ENCODE measurements around the gene GP5. TPM values are rescaled to one million over a fixed set of nuclear protein-coding genes. Genes with fewer than 3 reads are reported as not detected.

The GP5 gene
- total and polyA plus RNA-seq, 8 donors, result 0.15 to 1.00 (median 0.66) TPM

DNA sequence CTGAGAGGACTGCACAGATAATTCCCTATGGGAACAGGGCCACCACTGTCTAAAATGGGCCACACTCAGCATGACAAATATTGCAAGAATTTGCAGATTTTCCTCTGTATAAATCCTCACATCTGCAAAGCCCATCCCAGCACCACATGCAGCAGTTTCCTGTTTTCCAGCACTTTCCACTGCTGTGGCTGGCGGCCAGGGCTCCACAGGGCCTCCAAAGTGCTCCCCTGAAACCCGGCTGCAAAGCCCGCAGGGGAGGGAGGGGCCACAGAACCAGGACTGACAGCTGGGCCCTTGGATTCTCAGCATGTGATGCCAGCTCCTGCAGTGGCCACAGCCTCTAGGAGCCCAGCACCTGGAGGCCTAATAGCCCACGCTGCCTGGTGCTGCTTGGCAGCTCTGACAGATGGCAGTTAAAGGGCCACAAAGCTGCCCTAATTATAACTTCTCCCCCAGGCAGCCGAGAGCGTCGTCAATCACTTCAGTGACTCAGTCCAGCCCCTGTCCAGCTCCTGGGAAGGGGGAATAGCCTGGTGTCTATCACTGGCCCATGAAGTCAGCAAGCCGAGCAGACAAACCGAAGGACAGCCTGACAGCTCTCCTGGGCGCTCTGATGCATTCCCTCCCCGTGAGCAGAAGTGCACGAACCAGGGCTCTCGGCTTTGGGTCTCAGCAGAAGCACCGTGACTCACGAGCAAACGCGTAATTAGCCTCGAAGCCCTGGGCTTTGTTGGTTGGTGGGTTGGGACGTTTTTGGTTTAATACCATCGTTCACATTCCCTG is 34.2 kb downstream of the GP5 start:
- intact Hi-C loops (cut with DNase I), result no loop called here
- ATAC-seq (peak; percentile 50), DNase-seq (peak in 3 of 4 donors; percentile 52 to 64 (median 60))
- H3K36me3 ChIP-seq, result no peaks in the 10 kb centered on the region
- no peaks in the 10 kb centered on the region for H3K9me3 ChIP-seq
- peaks cover 0 to 24% of the 10 kb centered on the region in 2 donors for H3K27me3 ChIP-seq
- H3K4me3 ChIP-seq, result no peak overlapping the region
- TF ChIP-seq, protein P1, sequence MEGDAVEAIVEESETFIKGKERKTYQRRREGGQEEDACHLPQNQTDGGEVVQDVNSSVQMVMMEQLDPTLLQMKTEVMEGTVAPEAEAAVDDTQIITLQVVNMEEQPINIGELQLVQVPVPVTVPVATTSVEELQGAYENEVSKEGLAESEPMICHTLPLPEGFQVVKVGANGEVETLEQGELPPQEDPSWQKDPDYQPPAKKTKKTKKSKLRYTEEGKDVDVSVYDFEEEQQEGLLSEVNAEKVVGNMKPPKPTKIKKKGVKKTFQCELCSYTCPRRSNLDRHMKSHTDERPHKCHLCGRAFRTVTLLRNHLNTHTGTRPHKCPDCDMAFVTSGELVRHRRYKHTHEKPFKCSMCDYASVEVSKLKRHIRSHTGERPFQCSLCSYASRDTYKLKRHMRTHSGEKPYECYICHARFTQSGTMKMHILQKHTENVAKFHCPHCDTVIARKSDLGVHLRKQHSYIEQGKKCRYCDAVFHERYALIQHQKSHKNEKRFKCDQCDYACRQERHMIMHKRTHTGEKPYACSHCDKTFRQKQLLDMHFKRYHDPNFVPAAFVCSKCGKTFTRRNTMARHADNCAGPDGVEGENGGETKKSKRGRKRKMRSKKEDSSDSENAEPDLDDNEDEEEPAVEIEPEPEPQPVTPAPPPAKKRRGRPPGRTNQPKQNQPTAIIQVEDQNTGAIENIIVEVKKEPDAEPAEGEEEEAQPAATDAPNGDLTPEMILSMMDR (IDR thresholded peaks at IDR 0.05), result no peak
- no peaks in the 10 kb centered on the region for H3K4me1 ChIP-seq
- no peak overlapping the region for H3K27ac ChIP-seq

DNA sequence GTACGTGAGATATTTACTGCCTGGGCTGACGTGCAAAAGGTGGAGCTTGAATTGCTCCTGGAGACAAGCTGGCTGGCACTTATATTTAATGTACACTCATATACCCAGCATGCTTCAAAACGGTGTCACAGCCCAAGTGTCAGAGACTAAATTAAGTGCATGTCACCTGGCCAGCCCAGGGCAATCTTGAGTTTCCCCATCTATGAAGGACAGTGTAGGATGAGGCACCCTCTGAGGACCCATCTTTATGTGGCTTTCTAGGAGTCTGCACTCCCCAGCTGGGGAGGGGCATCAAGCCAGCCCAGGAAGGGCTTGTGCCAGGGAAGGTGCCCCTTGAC is 34.8 kb downstream of the GP5 start:
- Histone ChIP-seq H3K4me1 (no peaks in the 10 kb centered on the region), H3K27ac (no peak overlapping the region), H3K9me3 (no peaks in the 10 kb centered on the region), H3K27me3 (peaks cover 0 to 18% of the 10 kb centered on the region in 2 donors), H3K36me3 (no peaks in the 10 kb centered on the region), H3K4me3 (no peak overlapping the region)
- TF ChIP-seq, protein P1 (IDR thresholded peaks at IDR 0.05), result no peak
- intact Hi-C loops (cut with DNase I), result no loop called here
- ATAC-seq (no peak), DNase-seq (no peak)

DNA sequence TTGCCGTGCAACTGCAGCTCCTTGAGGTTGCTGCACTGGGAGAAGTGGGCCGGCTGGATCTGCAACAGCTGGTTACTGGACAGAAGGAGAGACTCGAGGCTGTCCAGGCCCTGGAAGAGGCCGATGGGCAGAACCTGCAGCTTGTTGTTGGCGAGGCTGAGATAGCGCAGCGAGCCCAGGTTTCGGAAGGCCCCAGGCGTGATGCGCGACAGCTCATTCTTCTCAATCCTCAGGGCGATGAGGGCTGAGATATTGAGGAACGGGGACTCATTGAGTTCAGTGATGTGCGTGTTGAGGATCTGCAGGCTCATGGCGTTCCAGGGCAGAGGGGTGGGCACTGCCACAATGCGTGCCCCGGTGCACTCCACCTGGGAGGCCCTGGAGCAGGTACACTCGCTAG is 38.5 kb downstream of the GP5 start:
- no peak for ATAC-seq

DNA sequence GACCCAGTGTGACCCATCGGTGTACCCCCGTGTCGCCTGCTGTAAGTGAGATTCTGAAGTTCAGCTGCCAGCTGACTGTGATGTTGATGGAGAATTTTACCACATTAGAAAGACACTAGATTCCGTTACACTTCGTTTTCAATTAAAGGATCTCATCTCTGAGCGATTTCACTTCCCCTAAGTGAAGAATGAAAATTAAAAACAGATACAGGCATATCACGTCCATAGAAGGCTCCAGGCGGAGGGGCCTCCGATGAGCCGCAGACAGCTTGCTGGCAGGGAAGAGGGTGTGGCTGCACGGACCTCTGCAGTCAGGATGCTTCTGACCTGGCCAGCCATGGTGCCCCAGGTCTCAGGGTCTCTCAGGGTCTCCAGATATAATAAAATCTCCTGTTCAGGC is 41.4 kb downstream of the GP5 start:
- H3K27ac ChIP-seq, result no peak overlapping the region
- H3K9me3 ChIP-seq, result no peaks in the 10 kb centered on the region
- intact Hi-C loops (cut with DNase I), result no loop called here
- TF ChIP-seq, protein P1 (IDR thresholded peaks at IDR 0.05), result no peak
- no peak overlapping the region for H3K4me3 ChIP-seq
- no peak for ATAC-seq
- no peaks in the 10 kb centered on the region for H3K36me3 ChIP-seq
- no peak for DNase-seq
- H3K4me1 ChIP-seq, result no peaks in the 10 kb centered on the region
- peaks cover 0 to 6% of the 10 kb centered on the region in 2 donors for H3K27me3 ChIP-seq

More for the DNA sequence above, 38.5 kb downstream of the GP5 start:
- Histone ChIP-seq H3K9me3 (no peaks in the 10 kb centered on the region), H3K4me3 (no peak overlapping the region), H3K27me3 (peaks cover 0 to 6% of the 10 kb centered on the region in 2 donors), H3K36me3 (no peaks in the 10 kb centered on the region), H3K27ac (no peak overlapping the region), H3K4me1 (no peaks in the 10 kb centered on the region)
- TF ChIP-seq, protein P1 (IDR thresholded peaks at IDR 0.05), result no peak
- intact Hi-C loops (cut with DNase I), result no loop called here
- DNase-seq, result no peak

DNA sequence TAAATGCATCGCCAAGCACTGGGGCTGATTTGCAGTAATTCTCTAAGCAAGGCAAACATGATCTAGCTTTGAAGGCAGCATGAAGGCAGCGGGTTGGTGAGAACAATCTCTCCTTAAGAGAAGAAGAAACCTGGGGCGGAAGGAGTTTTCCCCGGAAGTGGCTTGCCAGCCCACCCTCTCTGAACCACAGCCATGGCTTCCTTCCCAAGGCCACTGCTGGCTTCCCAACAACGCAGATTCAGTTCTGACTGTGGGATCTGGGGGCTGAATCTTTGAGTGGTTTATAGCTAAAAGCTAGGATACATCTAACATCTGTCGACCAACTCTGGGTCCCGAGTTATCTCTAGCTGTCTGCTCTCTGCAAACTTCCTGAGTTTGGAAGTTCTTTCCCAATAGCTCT is 43.7 kb downstream of the GP5 start:
- Histone ChIP-seq H3K4me3 (no peak overlapping the region), H3K9me3 (no peaks in the 10 kb centered on the region), H3K27me3 (peaks cover 0 to 6% of the 10 kb centered on the region in 2 donors), H3K36me3 (no peaks in the 10 kb centered on the region), H3K27ac (no peak overlapping the region), H3K4me1 (no peaks in the 10 kb centered on the region)
- ATAC-seq (no peak), DNase-seq (no peak)
- TF ChIP-seq, protein P1 (IDR thresholded peaks at IDR 0.05), result no peak
- intact Hi-C loops (cut with DNase I), result no loop called here
